Activated naive CD8-positive, alpha-beta T cell treated with anti-CD3 and anti-CD28 coated beads, Interleukin-2, amount 50 U/mL, for 16 hours (primary cell): ENCODE measurements around the gene KNOP1.
"Not testable (repeated sequence)": the region's sequence is repeated elsewhere in the genome, so short reads cannot be mapped to it uniquely, and the experiment has no call there.

ENCODE experiments used
- DNase-seq: peaks from one replicate; pipeline ENCODE4 v3.0.0-alpha.2; 2020; ENCODE audit warnings: low read depth, low spot score

The KNOP1 gene

DNA sequence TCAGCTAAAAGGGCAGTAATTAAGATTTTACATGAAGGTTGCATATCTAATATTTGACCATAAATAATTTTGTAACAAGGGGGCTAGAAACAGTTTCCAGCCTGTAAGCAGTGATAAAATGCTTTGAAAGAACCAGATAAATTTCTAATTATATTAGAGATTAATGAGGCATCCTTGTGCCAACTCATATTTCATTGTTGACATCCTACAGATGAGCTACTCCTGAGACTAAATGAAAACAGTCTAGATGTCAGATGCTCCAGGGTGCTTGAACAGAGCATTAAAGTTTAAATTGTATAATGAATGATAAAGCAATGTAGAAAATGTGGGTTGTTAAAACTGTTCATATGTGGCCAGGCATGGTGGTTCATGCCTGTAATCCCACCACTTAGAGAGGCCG, 23.3 kb upstream of the KNOP1 start:
- DNase-seq, result no peak

DNA sequence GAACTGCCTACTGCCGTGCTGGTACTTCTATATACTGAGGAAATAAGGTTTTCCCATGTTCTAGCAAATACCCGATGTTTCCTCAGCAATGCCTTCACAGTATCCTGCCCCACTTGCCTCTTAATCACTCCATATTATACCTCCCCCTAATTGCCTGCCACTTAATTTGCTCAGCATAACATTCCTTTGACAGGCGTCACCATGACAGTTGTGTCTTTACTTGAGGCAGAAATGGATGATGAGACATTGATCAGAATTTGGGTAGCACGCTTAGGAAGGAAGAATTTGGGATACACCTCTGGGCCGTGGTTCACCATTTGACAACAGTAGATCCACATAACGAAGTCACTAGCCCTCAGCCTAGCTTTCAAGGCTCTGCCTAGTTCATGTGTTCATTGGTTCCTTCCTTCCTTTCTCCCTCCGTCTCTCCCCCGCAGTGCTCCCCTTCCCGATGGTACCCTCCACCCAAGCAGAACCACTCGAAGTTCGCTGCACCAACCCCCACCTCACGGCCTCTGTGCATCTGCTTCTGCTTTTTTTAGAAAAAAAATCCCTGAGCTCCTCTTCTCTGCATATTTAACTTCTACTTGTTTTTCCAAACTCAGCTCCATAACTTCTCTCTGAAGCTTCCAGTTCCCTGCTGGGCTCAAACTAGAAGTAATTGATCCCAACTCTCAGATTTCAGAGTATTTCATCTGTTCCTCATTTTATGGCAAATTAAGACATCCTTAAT, 19.4 kb upstream of the KNOP1 start:
- no peak for DNase-seq

DNA sequence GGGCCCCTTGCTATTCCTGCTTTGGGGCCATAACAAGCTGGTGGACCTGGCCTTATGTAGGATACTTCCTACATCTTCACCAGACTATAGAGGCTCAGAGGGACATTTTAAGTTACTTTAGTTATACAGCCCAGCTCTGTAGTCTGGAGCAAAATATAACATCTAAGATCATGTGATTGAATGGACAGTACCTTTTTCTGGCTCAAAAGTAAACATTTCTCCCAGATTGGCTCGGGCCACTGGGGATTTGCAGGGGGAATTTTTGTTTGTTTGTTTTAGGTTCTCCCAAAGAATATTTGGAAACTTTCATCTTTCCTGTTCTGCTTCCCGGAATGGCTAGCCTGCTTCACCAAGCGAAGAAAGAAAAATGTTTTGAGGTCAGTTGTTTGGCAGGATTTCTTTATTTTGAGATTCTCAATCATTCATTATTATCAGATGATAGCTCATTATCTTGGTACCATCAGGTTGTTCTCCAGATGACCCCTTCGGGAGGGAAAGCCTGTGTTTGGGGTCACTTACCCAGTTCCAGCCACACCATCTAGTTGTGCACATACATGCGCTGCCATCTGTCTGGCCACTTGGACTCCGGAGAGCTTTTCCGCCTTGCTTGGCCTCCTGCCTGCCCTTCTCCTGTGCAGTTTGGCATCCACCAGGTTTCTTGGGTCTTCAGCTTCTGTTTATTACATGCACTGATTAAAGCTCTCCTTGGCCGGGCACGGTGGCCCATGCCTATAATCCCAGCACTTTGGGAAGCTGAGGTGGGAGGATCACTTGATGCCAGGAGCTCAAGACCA, 17.2 kb upstream of the KNOP1 start:
- no peak for DNase-seq

DNA sequence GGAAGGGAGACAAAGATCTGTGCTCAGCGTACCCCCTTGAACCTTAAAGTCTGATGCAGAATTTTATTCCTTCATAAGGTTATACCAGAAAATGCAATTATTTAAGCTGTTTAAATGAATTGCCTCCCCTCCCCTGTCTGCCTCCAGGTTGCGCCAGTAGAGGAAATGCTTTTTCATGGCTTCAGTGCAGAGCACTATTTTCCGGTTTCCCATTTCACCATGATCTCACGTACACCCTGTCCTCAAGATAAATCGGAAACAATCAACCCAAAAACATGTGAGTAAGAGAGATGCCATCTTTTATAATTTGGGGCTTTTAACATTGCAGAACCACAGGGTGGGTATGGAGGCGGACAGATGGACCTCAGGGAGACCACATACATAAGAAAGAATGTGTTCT, 15.5 kb upstream of the KNOP1 start:
- DNase-seq, result no peak

GRCh38 chr16:19728636-19728965, 10.6 kb upstream of the KNOP1 start:
- no peak for DNase-seq

DNA sequence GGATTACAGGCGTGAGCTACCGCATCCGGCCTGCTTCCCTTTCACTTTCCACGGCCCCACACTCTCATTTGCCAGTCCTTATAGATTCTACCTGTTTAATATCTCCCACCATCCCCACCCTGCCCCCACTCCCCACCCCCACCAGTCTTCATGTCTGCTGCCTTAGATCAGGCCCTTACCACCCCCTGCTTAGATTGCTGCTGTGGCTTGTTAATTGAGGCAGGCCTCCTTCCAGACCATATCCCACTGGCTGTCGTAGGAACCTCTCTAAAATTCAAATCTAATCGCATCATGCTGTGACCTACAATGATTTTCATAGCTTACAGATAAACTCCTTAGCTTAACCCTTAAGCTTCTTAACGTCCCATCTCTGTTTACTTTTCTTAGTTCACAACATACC, 5.0 kb upstream of the KNOP1 start:
- DNase-seq, result no peak

DNA sequence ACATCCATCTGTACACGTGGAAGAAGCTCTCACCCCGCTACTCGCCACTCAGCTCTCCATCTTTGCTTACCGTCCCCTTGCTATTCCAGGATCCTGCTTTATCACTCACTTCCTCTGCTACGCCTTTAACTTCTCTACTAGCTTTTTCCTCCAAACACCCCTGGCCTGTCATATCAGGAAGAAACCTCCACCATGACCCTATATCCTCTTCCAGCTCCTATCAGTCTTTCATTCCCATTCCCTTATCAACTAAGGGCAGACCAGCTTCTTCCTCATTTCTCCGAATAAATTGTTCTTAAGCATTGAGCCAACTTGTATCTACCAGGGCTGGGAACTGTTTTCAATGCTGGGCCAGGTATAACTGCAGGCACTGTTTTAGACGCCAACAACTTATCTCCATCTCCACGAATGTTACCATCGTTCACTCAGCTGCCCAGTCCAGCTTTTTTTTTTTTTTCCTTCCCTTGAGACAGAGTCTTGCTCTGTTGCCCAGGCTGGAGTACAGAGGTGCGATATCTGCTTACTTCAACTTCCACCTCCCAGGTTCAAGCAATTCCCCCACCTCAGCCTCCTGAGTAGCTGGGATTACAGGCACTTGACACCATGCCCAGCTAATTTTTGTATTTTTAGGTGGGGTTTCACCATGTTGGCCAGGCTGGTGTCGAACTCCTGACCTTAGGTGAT, 4.4 kb upstream of the KNOP1 start:
- DNase-seq, result no peak

GRCh38 chr16:19718624-19718965, 568 bp upstream of the KNOP1 start:
- no peak for DNase-seq

GRCh38 chr16:19717314-19717713, 713 bp downstream of the KNOP1 start:
- no peak for DNase-seq

DNA sequence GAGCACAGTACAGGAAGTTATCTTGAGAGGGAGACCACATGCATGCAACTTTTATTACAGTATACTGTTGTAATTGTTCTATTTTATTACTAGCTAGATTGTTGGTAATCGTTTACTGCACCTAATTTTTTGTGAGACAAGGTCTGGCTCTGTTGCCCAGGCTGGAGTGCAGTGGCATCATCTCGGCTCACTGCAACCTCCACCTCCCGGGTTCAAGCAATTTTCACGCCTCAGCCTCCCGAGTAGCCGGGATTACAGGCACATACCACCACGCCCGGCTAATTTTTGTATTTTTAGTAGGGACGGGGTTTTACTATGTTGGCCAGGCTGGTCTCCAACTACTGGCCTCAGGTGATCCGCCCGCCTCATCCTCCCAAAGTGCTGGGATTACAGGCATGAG, 1.3 kb downstream of the KNOP1 start:
- not testable (repeated sequence) for DNase-seq

DNA sequence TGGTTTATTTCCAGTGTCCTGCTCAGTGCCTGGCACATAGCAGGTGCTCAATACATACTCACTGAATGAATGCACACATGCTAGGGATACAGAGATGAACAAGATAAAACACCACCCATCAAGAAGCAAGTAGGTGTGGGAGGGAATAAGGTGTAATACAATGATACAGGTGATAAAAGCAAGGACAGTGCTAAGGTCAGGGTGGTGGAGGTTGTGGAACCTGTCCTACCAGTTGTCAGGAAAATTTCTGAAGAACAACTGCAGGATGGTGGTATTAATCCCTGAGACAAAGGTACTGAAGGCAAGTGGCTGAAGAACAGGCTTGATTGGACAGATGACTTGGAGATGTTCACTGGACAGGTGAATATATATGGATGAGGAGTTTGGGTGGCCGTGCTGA, 1.8 kb downstream of the KNOP1 start:
- DNase-seq, result no peak

- no peak for DNase-seq
These were observed 2.5 kb downstream of the KNOP1 start for GRCh38 chr16:19715566-19715965.

DNA sequence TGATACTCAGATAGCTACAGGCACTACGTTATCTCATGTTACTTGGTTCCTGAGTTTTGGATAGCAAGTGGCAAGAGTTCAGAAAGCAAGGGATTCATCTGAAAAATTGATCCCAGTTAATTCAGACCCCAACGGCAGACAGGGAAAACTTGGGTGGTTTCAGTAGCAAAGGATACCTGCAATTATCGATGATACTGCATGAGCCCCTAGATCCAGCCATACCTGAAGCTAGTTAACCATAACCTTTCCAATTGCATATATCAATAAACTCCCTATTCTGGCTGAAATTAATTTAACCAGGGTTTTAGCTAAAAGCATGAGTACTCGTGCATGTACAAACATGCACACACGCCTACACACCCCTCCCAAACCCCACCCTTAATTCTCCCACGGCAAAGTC, 4.3 kb downstream of the KNOP1 start:
- DNase-seq, result no peak

GRCh38 chr16:19712418-19713058, 5.5 kb downstream of the KNOP1 start:
- no peak for DNase-seq

DNA sequence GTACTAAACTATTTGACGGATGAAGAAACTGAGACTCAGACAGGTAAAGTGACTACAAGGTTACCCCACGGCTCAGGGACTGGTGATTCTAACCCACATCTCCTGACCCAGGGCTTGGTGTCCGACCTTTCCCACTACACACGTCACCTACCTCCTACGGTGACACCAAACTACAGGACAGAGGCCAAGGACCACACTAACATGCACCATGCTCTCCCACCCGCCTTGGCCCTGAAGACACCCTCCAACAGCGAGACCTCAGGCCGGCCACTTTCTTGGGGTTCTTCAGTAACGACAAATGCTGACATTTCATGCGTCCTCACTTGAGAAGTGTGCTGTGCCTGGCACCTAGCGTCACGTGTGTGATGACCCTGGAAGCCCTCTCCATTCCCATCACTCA, 6.4 kb downstream of the KNOP1 start:
- no peak for DNase-seq

DNA sequence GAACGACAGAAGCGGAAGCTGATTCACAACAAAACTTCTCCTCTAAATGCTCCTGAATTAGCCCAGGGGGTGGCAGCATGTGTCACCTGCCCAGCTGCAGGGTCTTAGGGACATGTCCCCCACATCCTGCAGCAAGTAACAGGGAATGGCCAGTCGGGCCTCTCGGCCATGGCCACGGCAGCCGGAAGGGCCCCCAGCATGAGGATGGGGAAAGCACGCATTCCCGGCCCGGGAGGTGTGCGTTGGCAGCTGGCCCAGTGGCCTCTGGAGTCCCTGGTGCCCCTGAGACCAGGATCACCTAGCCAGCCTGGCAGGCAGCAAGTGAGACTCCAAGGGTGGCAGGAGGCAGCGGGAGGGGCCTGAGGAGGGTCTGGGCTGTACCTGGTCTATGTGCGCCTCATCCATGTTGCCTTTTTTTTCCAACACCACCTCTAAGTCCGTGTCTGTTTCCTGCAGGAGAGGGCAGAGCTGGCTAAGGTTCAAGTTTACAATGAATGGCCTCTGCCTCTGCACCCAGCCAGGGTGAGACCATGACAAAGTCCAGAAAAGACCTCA, 7.0 kb downstream of the KNOP1 start:
- DNase-seq, result no peak

GRCh38 chr16:19710191-19710908, 7.7 kb downstream of the KNOP1 start:
- no peak for DNase-seq

DNA sequence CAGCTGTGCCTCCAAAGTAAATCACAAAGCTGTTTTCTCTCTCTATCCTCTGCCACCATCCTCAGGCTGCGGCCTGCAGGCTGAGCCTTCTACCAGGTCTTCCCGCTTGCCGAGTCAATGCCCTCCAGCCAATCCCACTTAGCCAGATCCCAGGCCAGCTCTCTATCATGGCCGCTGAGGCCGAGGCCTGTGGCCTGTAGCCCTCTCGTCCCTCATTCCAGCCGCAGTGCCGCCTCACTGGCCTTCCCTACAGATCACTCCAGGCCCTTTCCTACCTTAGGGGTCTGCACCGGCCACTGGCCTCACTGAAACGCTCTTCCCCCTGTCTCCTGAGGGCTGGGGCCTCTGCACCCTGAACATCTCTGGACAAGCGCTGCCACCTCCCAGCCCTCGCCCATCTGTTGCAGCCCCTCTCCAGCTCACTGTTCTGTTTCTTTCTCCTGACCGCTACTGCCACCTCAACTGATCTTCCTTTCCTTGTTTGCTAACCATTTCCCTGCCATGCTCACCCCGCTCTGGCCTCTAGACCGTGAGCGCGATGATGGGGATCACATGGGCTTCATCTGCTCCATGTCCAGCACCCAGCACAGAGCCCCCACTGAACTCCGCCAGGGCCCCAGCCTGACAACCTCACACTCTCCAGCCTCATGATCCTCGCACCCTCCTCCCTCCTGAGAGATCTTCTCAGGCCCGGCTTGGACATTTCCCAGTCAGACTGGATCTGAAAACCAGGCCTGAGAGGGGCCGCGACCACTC, 8.5 kb downstream of the KNOP1 start:
- no peak for DNase-seq

- no peak for DNase-seq
These were observed 9.5 kb downstream of the KNOP1 start for GRCh38 chr16:19708296-19709205.
